OCI-LY1 (cell line): ENCODE results near the gene PTPRN2.

Source experiments
- H2AFZ ChIP-seq: fragments of 200-600 bp; sonication (generic), shearing (Covaris generic); 2 replicates; pipeline ENCODE4 v1.6.0; 2014; ENCODE audit warnings: antibody characterized with exemption, mild to moderate bottlenecking, low read length
- H3F3A ChIP-seq: fragments of 200-600 bp; sonication (generic), shearing (Covaris generic); 2 replicates; pipeline ENCODE4 v1.6.0; 2014; ENCODE audit warnings: mild to moderate bottlenecking, antibody characterized with exemption, low read length, moderate library complexity; ENCODE audit not compliant: insufficient read depth
- H3K27ac ChIP-seq: fragments of 200-600 bp; sonication (generic); 2 replicates; pipeline ENCODE4 v1.5.1; 2014; ENCODE audit warnings: low read length, mixed run types, mild to moderate bottlenecking, low read depth; ENCODE audit not compliant: poor library complexity, severe bottlenecking
- H3K27me3 ChIP-seq: fragments of 200-600 bp; sonication (generic); 2 replicates; pipeline ENCODE4 v1.6.0; 2014; ENCODE audit warnings: antibody characterized with exemption, mild to moderate bottlenecking, low read length, moderate library complexity; ENCODE audit not compliant: insufficient read depth
- H3K36me3 ChIP-seq: fragments of 200-600 bp; sonication (generic); 2 replicates; pipeline ENCODE4 v1.6.1; 2014; ENCODE audit warnings: mild to moderate bottlenecking, antibody characterized with exemption, low read length, moderate library complexity, mixed read lengths; ENCODE audit not compliant: insufficient read depth
- H3K4me1 ChIP-seq: fragments of 200-600 bp; sonication (generic); 2 replicates; pipeline ENCODE4 v1.5.1; 2014; ENCODE audit warnings: mild to moderate bottlenecking, low read length, moderate library complexity; ENCODE audit not compliant: insufficient read depth, severe bottlenecking
- H3K4me2 ChIP-seq: fragments of 200-600 bp; sonication (generic), shearing (Covaris generic); 2 replicates; pipeline ENCODE4 v1.6.1; 2014; ENCODE audit warnings: low read length
- H3K4me3 ChIP-seq: fragments of 200-600 bp; sonication (generic); 2 replicates; pipeline ENCODE4 v1.5.1; 2014; ENCODE audit warnings: low read length, low read depth, mild to moderate bottlenecking, mixed read lengths; ENCODE audit not compliant: poor library complexity, severe bottlenecking
- H3K79me2 ChIP-seq: fragments of 200-600 bp; shearing (Covaris generic); 2 replicates; pipeline ENCODE4 v1.6.1; 2016; ENCODE audit warnings: mixed run types, low read length, mixed read lengths; ENCODE audit not compliant: insufficient read depth
- H3K9ac ChIP-seq: fragments of 200-600 bp; sonication (generic), shearing (Covaris generic); 2 replicates; pipeline ENCODE4 v1.6.1; 2014; ENCODE audit warnings: mild to moderate bottlenecking, low read length, mixed read lengths
- H3K9me2 ChIP-seq: fragments of 200-600 bp; sonication (generic), shearing (Covaris generic); 2 replicates; pipeline ENCODE4 v1.6.1; 2014; ENCODE audit warnings: low read depth, mild to moderate bottlenecking, low read length, mixed read lengths
- H3K9me3 ChIP-seq: fragments of 200-600 bp; shearing (Covaris generic); 2 replicates; pipeline ENCODE4 v1.6.1; 2014; ENCODE audit warnings: low read length, mixed read lengths
- H4K20me1 ChIP-seq: fragments of 200-600 bp; sonication (generic), shearing (Covaris generic); 2 replicates; pipeline ENCODE4 v1.6.0; 2016; ENCODE audit warnings: mild to moderate bottlenecking, low read length; ENCODE audit not compliant: insufficient read depth
- CTCF ChIP-seq: fragments of 200-600 bp; sonication (generic), shearing (Covaris generic); IDR thresholded peaks from 2 replicates; pipeline ENCODE4 v1.5.1; 2017; ENCODE audit warnings: mild to moderate bottlenecking, antibody characterized with exemption, low read length, moderate library complexity, mixed read lengths
- EZH2 ChIP-seq: fragments of 200-600 bp; sonication (generic), shearing (Covaris generic); IDR thresholded peaks from 2 replicates; pipeline ENCODE4 v1.8.0; 2017; ENCODE audit warnings: borderline replicate concordance, mixed run types, mild to moderate bottlenecking, antibody characterized with exemption, low read length, moderate library complexity, mixed read lengths

The PTPRN2 gene

GRCh38 chr7:157844141-157844540 lies 743.5 kb downstream of the PTPRN2 start:
- Histone ChIP-seq H3K9ac (no peak overlapping the region), H3K4me2 (no peak overlapping the region), H3K4me3 (no peak overlapping the region), H3K79me2 (no peaks in the 10 kb centered on the region), H3K36me3 (no peaks in the 10 kb centered on the region), H3K9me2 (no peaks in the 10 kb centered on the region), H4K20me1 (no peaks in the 10 kb centered on the region), H3K4me1 (no peaks in the 10 kb centered on the region), H3F3A (no peaks in the 10 kb centered on the region), H2AFZ (no peak overlapping the region), H3K27ac (no peak overlapping the region), H3K27me3 (peaks cover 16% of the 10 kb centered on the region; the same call in 1 of the 2 replicates), H3K9me3 (no peaks in the 10 kb centered on the region)
- TF ChIP-seq CTCF (no peak), EZH2 (no peak)

GRCh38 chr7:157843336-157844140 lies 744.1 kb downstream of the PTPRN2 start:
- no peaks in the 10 kb centered on the region for H4K20me1 ChIP-seq
- H3K27ac ChIP-seq = no peak overlapping the region
- H3F3A ChIP-seq = no peaks in the 10 kb centered on the region
- TF ChIP-seq EZH2 = no peak
- TF ChIP-seq CTCF = no peak
- H3K9ac ChIP-seq = no peak overlapping the region
- no peaks in the 10 kb centered on the region for H3K9me2 ChIP-seq
- no peaks in the 10 kb centered on the region for H3K36me3 ChIP-seq
- no peak overlapping the region for H2AFZ ChIP-seq
- H3K4me1 ChIP-seq = no peaks in the 10 kb centered on the region
- H3K79me2 ChIP-seq = no peaks in the 10 kb centered on the region
- H3K4me3 ChIP-seq = no peak overlapping the region
- no peaks in the 10 kb centered on the region for H3K9me3 ChIP-seq
- peaks cover 14% of the 10 kb centered on the region; the same call in 1 of the 2 replicates for H3K27me3 ChIP-seq
- H3K4me2 ChIP-seq = no peak overlapping the region

- H2AFZ ChIP-seq = no peak overlapping the region
- H3K4me1 ChIP-seq = no peaks in the 10 kb centered on the region
- H3F3A ChIP-seq = no peaks in the 10 kb centered on the region
- TF ChIP-seq EZH2 (no peak), CTCF (no peak)
- H3K4me3 ChIP-seq = no peak overlapping the region
- H3K36me3 ChIP-seq = no peaks in the 10 kb centered on the region
- H3K79me2 ChIP-seq = no peaks in the 10 kb centered on the region
- H3K27me3 ChIP-seq = peaks cover 12% of the 10 kb centered on the region; the same call in 1 of the 2 replicates
- no peak overlapping the region for H3K9ac ChIP-seq
- no peaks in the 10 kb centered on the region for H3K9me2 ChIP-seq
- no peaks in the 10 kb centered on the region for H4K20me1 ChIP-seq
- no peak overlapping the region for H3K4me2 ChIP-seq
- H3K9me3 ChIP-seq = no peaks in the 10 kb centered on the region
- no peak overlapping the region for H3K27ac ChIP-seq
Observed at GRCh38 chr7:157841773-157842370, 745.8 kb downstream of the PTPRN2 start.
